Endodermal cell (in vitro differentiated cells): ENCODE measurements around the gene TMPRSS13. TPM values are rescaled to one million over a fixed set of nuclear protein-coding genes. Genes with fewer than 3 reads are reported as not detected.

Experiments used
- DNase-seq: peaks from one replicate; pipeline ENCODE4 v3.0.0-alpha.2; 2017
- H3K27ac ChIP-seq: 2 replicates; pipeline ENCODE4 v1.5.1; 2013; ENCODE audit warnings: mild to moderate bottlenecking, low read depth, low read length, moderate library complexity
- H3K27me3 ChIP-seq: 2 replicates; pipeline ENCODE4 v1.6.1; 2013; ENCODE audit warnings: mild to moderate bottlenecking, low read length, moderate library complexity; ENCODE audit not compliant: insufficient read depth, control insufficient read depth, poor library complexity, severe bottlenecking
- H3K36me3 ChIP-seq: 2 replicates; pipeline ENCODE4 v1.7.0; 2013; ENCODE audit warnings: mild to moderate bottlenecking, low read length, moderate library complexity; ENCODE audit not compliant: control insufficient read depth, insufficient read depth
- H3K4me1 ChIP-seq: one replicate; pipeline ENCODE4 v1.7.0; 2013; ENCODE audit warnings: low read length; ENCODE audit not compliant: control insufficient read depth, insufficient read depth
- H3K4me3 ChIP-seq: 2 replicates; pipeline ENCODE4 v1.5.1; 2013; ENCODE audit warnings: mild to moderate bottlenecking, low read length, moderate library complexity
- H3K9ac ChIP-seq: 2 replicates; pipeline ENCODE4 v1.6.1; 2013; ENCODE audit warnings: mild to moderate bottlenecking, low read length, moderate library complexity; ENCODE audit not compliant: poor library complexity, severe bottlenecking; ENCODE audit errors: extremely low read depth
- H3K9me3 ChIP-seq: 2 replicates; pipeline ENCODE4 v1.6.1; 2013; ENCODE audit warnings: mild to moderate bottlenecking, low read length, moderate library complexity; ENCODE audit not compliant: control insufficient read depth
- H3K27ac Mint-ChIP-seq: 2 replicates; pipeline ENCODE4 v1.8.0; 2020; ENCODE audit warnings: mixed read lengths
- H3K27me3 Mint-ChIP-seq: 2 replicates; pipeline ENCODE4 v1.8.0; 2021; ENCODE audit warnings: mild to moderate bottlenecking, mixed read lengths; ENCODE audit not compliant: insufficient read depth
- H3K36me3 Mint-ChIP-seq: 2 replicates; pipeline ENCODE4 v1.8.0; 2020; ENCODE audit warnings: low read depth, mixed read lengths
- H3K4me1 Mint-ChIP-seq: 2 replicates; pipeline ENCODE4 v1.8.0; 2020; ENCODE audit warnings: mixed read lengths
- H3K4me3 Mint-ChIP-seq: 2 replicates; pipeline ENCODE4 v1.8.0; 2020; ENCODE audit warnings: mild to moderate bottlenecking, moderate library complexity, mixed read lengths
- H3K9me3 Mint-ChIP-seq: 2 replicates; pipeline ENCODE4 v1.8.0; 2020; ENCODE audit warnings: mild to moderate bottlenecking, mixed read lengths
- WGBS, 2 experiments: methylation state at CpG; one replicate each; pipeline versions ENCODE4 v1.1.5 to v1.1.7; 2013; ENCODE audit warnings: missing lambda C conversion rate in 2 of 2, mixed read lengths in 1 of 2; ENCODE audit not compliant: insufficient coverage in 1 of 2, insufficient read length in 1 of 2; 5-methylcytosine and 5-hydroxymethylcytosine counted together
- total RNA-seq, 2 donors: library from RNA; stranded (reverse); fragmentation: NEBNext Ultra II Directional in 1 of 2; extraction: Animal tissue kit (Norgen Biotek cat#: 25700) in 1 of 2; gene quantifications; 2 replicates in 1 of 2; 3 replicates in 1 of 2; pipeline ENCODE4 v1.2.1, GENCODE V29; 2021
- TF ChIP-seq, protein P1 (sequence below): fragments of 200-600 bp; sonication (generic); conservative IDR thresholded peaks from 2 replicates; pipeline ENCODE4 v1.5.0; 2021; ENCODE audit warnings: antibody characterized with exemption, mild to moderate bottlenecking

Gene TMPRSS13
- total RNA-seq, 2 donors from 2014 or later: 2.5 to 6.4 TPM

DNA sequence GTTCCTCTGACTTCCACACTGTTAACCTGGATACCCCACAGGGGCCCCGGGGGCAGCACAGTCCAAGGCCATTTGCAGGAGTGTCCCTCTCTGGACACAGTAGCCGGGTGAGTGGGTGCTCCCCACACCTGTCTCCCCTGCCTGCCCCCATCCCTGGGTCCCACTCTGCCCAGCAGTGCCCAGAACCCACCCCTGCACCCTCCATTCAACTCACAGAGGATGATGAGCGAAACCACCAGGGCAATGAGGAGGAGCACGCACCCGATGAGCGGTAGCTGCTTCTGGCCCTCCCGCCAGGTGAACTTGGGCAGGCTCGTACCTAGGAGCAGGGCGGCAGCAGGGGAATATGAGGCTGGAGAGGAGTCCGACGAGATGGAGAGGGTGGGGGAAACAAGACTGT lies 12.2 kb downstream of the TMPRSS13 start:
- no peaks in the 10 kb centered on the region for H3K9me3 ChIP-seq
- Mint-ChIP-seq H3K27me3 (peaks cover 2% of the 10 kb centered on the region), H3K9me3 (no peaks in the 10 kb centered on the region), H3K4me3 (no peak overlapping the region), H3K27ac (no peak overlapping the region), H3K36me3 (no peaks in the 10 kb centered on the region), H3K4me1 (peaks cover 13% of the 10 kb centered on the region)
- H3K27ac ChIP-seq: no peak overlapping the region
- H3K9ac ChIP-seq: no peak overlapping the region
- H3K27me3 ChIP-seq: peaks cover 4% of the 10 kb centered on the region
- WGBS, 2 experiments: 90 to 91% methylated on average over 4 to 11 of the region's 11 CpGs
- no peaks in the 10 kb centered on the region for H3K36me3 ChIP-seq
- no peaks in the 10 kb centered on the region for H3K4me1 ChIP-seq
- TF ChIP-seq, protein P1, sequence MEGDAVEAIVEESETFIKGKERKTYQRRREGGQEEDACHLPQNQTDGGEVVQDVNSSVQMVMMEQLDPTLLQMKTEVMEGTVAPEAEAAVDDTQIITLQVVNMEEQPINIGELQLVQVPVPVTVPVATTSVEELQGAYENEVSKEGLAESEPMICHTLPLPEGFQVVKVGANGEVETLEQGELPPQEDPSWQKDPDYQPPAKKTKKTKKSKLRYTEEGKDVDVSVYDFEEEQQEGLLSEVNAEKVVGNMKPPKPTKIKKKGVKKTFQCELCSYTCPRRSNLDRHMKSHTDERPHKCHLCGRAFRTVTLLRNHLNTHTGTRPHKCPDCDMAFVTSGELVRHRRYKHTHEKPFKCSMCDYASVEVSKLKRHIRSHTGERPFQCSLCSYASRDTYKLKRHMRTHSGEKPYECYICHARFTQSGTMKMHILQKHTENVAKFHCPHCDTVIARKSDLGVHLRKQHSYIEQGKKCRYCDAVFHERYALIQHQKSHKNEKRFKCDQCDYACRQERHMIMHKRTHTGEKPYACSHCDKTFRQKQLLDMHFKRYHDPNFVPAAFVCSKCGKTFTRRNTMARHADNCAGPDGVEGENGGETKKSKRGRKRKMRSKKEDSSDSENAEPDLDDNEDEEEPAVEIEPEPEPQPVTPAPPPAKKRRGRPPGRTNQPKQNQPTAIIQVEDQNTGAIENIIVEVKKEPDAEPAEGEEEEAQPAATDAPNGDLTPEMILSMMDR: no peak
- H3K4me3 ChIP-seq: no peak overlapping the region
- DNase-seq: peak; percentile 17

GRCh38 chr11:117915672-117916235 lies 13.4 kb downstream of the TMPRSS13 start:
- no peaks in the 10 kb centered on the region for H3K36me3 ChIP-seq
- Mint-ChIP-seq H3K36me3 (no peaks in the 10 kb centered on the region), H3K4me3 (no peak overlapping the region), H3K27ac (peak overlapping the region; percentile 1), H3K4me1 (peaks cover 11% of the 10 kb centered on the region), H3K27me3 (peaks cover 2% of the 10 kb centered on the region), H3K9me3 (no peaks in the 10 kb centered on the region)
- H3K9ac ChIP-seq: no peak overlapping the region
- H3K4me1 ChIP-seq: no peaks in the 10 kb centered on the region
- 87 to 96% methylated on average over 7 to 9 of the region's 9 CpGs for WGBS, 2 experiments
- peak; percentile 38 for DNase-seq
- no peaks in the 10 kb centered on the region for H3K9me3 ChIP-seq
- no peak overlapping the region for H3K4me3 ChIP-seq
- TF ChIP-seq, protein P1: no peak
- peaks cover 4% of the 10 kb centered on the region for H3K27me3 ChIP-seq
- no peak overlapping the region for H3K27ac ChIP-seq

DNA sequence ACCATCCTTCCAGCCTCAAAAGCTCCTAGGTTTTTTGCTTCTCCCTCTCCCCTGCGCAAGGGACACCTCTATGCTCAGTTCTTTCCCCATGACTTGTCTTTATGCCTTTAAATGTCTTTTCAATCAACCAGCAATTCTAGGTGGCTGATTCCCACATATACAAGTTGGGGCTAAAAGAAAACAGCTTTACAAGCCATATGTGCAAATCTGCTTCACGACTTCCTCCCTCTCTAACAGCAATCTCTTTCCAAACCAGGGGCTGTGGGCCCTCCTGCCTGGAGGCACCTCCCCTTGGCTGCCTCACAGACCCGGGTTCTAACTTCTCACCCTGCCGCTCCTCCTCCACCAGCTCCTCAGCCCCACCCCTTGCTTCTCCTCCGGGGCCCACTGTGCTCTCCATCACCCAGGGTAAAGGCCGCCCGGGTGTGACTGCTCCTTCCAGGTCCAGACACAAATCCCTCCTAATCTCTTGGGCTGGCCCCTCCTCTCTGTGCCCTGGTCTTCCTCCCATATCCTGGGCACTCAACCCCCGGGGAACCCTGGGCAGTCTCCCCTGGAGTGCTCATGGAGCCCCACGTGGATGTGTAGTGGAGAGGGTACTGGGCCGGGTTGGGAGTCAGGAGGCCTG lies 14.1 kb downstream of the TMPRSS13 start:
- Mint-ChIP-seq H3K4me1 (peaks cover 11% of the 10 kb centered on the region), H3K36me3 (no peaks in the 10 kb centered on the region), H3K27ac (peak overlapping the region; percentile 24), H3K4me3 (no peak overlapping the region), H3K9me3 (no peaks in the 10 kb centered on the region), H3K27me3 (peaks cover 2% of the 10 kb centered on the region)
- Histone ChIP-seq H3K36me3 (no peaks in the 10 kb centered on the region), H3K4me1 (no peaks in the 10 kb centered on the region), H3K27ac (no peak overlapping the region), H3K27me3 (peaks cover 4% of the 10 kb centered on the region), H3K9me3 (no peaks in the 10 kb centered on the region), H3K4me3 (no peak overlapping the region), H3K9ac (no peak overlapping the region)
- TF ChIP-seq, protein P1: no peak
- peak; percentile 72 for DNase-seq
- WGBS, 2 experiments: 61 to 69% methylated on average over 5 to 10 of the region's 10 CpGs
